SK-N-SH treated with all-trans-retinoic acid at 6 μM for 48 hours (cell line): ENCODE results near the gene SLC6A7.
"Not testable (repeated sequence)": the region's sequence is repeated elsewhere in the genome, so short reads cannot be mapped to it uniquely, and the experiment has no call there.

Source experiments
- ATAC-seq: fragments of 200-7000 bp; cut with Tn5 transposase; 3 replicates; pipeline ENCODE4 v1.9.1; 2020; ENCODE audit warnings: mild to moderate bottlenecking, moderate library complexity
- ARNTL ChIP-seq: fragments of 450-650 bp; formaldehyde crosslinking; IDR thresholded peaks from 2 replicates; pipeline ENCODE4 v1.5.0; 2020; ENCODE audit warnings: low read depth, mild to moderate bottlenecking, moderate library complexity, borderline replicate concordance
- BACH2 ChIP-seq: fragments of 250-450 bp; sonication (Bioruptor Pico); IDR thresholded peaks from 2 replicates; pipeline ENCODE4 v1.9.0; 2021; ENCODE audit warnings: mild to moderate bottlenecking, borderline replicate concordance
- CREB5 ChIP-seq: fragments of 250-450 bp; sonication (Bioruptor Pico); IDR thresholded peaks from 2 replicates; pipeline ENCODE4 v1.5.1; 2020; ENCODE audit warnings: low read depth, mild to moderate bottlenecking, moderate library complexity
- CSDC2 ChIP-seq: fragments of 250-450 bp; sonication (Bioruptor Pico); IDR thresholded peaks from 2 replicates; pipeline ENCODE4 v1.5.0; 2020; ENCODE audit warnings: mild to moderate bottlenecking, moderate library complexity
- CSRNP3 ChIP-seq: fragments of 250-450 bp; sonication (Bioruptor Pico); IDR thresholded peaks from 2 replicates; pipeline ENCODE4 v1.5.1; 2021; ENCODE audit warnings: mild to moderate bottlenecking, moderate library complexity
- ESRRG ChIP-seq: fragments of 250-450 bp; sonication (Bioruptor Pico); IDR thresholded peaks from 2 replicates; pipeline ENCODE4 v1.6.1; 2021; ENCODE audit warnings: mild to moderate bottlenecking
- GLIS3 ChIP-seq: fragments of 250-450 bp; sonication (Bioruptor Pico); IDR thresholded peaks from 2 replicates; pipeline ENCODE4 v1.5.0; 2020; ENCODE audit warnings: mild to moderate bottlenecking, moderate library complexity
- ISL1 ChIP-seq: fragments of 250-450 bp; sonication (Bioruptor Pico); IDR thresholded peaks from 2 replicates; pipeline ENCODE4 v2.1.2; 2022; ENCODE audit warnings: mild to moderate bottlenecking, moderate library complexity
- OSR1 ChIP-seq: fragments of 250-450 bp; sonication (Bioruptor Pico); IDR thresholded peaks from 2 replicates; pipeline ENCODE4 v1.8.0; 2022; ENCODE audit warnings: moderate library complexity, mild to moderate bottlenecking, inconsistent platforms
- POU6F1 ChIP-seq: fragments of 250-450 bp; sonication (Bioruptor Pico); IDR thresholded peaks from 2 replicates; pipeline ENCODE4 v1.8.0; 2021; ENCODE audit warnings: low read depth, mild to moderate bottlenecking, moderate library complexity, borderline replicate concordance
- PPARA ChIP-seq: fragments of 250-450 bp; sonication (Bioruptor Pico); IDR thresholded peaks from 2 replicates; pipeline ENCODE4 v1.5.0; 2020; ENCODE audit warnings: mild to moderate bottlenecking, borderline replicate concordance
- RARB ChIP-seq: fragments of 250-450 bp; sonication (Bioruptor Pico); IDR thresholded peaks from 2 replicates; pipeline ENCODE4 v1.8.0; 2021; ENCODE audit warnings: mild to moderate bottlenecking, moderate library complexity
- TSHZ2 ChIP-seq: fragments of 250-450 bp; sonication (Bioruptor Pico); IDR thresholded peaks from 2 replicates; pipeline ENCODE4 v1.5.0; 2020; ENCODE audit warnings: mild to moderate bottlenecking, moderate library complexity
- ZFP30 ChIP-seq: fragments of 450-650 bp; formaldehyde crosslinking; IDR thresholded peaks from 2 replicates; pipeline ENCODE4 v1.5.0; 2022; ENCODE audit warnings: mild to moderate bottlenecking, moderate library complexity
- ZNF565 ChIP-seq: fragments of 450-650 bp; formaldehyde crosslinking; conservative IDR thresholded peaks from 2 replicates; pipeline ENCODE4 v1.5.0; 2020; ENCODE audit warnings: low read depth, mild to moderate bottlenecking, moderate library complexity
- ZNF70 ChIP-seq: fragments of 450-650 bp; formaldehyde crosslinking; IDR thresholded peaks from 2 replicates; pipeline ENCODE4 v1.5.0; 2020; ENCODE audit warnings: mild to moderate bottlenecking, moderate library complexity
- ZNF8 ChIP-seq: fragments of 450-650 bp; formaldehyde crosslinking; IDR thresholded peaks from 2 replicates; pipeline ENCODE4 v1.5.0; 2020; ENCODE audit warnings: mild to moderate bottlenecking, moderate library complexity

Gene SLC6A7

GRCh38 chr5:150229571-150229970, 39.7 kb downstream of the SLC6A7 start:
- no peak for ATAC-seq
- no peak for TF ChIP-seq CSRNP3 (CRISPR knock-in tag)
- no peak for TF ChIP-seq OSR1 (CRISPR knock-in tag)

GRCh38 chr5:150230842-150231241, 41.0 kb downstream of the SLC6A7 start:
- TF ChIP-seq TSHZ2: no peak
- TF ChIP-seq ZFP30 (CRISPR knock-in tag): no peak
- TF ChIP-seq ZNF70 (CRISPR knock-in tag): no peak
- TF ChIP-seq CSDC2: no peak
- ATAC-seq: no peak

- not testable (repeated sequence) for ATAC-seq
Observed at GRCh38 chr5:150233706-150234105, 43.8 kb downstream of the SLC6A7 start.

GRCh38 chr5:150234576-150235499, 45.0 kb downstream of the SLC6A7 start:
- TF ChIP-seq CREB5 (CRISPR knock-in tag): no peak
- TF ChIP-seq ZNF70 (CRISPR knock-in tag): peak; percentile 98
- no peak for TF ChIP-seq GLIS3 (CRISPR knock-in tag)
- TF ChIP-seq, all 23 proteins: peak for 1
- no peak for ATAC-seq

- ATAC-seq: no peak
- no peak for TF ChIP-seq POU6F1 (CRISPR knock-in tag)
- TF ChIP-seq, all 23 proteins: peak for 0
Observed at GRCh38 chr5:150235500-150235854, 45.6 kb downstream of the SLC6A7 start.

- no peak for ATAC-seq
- TF ChIP-seq PPARA (CRISPR knock-in tag) (no peak), BACH2 (CRISPR knock-in tag) (no peak), ZNF565 (CRISPR knock-in tag) (no peak), ZNF8 (CRISPR knock-in tag) (no peak), GLIS3 (CRISPR knock-in tag) (no peak), ISL1 (CRISPR knock-in tag) (no peak), CSDC2 (no peak), POU6F1 (CRISPR knock-in tag) (no peak), TSHZ2 (no peak), ARNTL (no peak), ESRRG (CRISPR knock-in tag) (no peak), RARB (CRISPR knock-in tag) (no peak), CSRNP3 (CRISPR knock-in tag) (no peak)
Observed at GRCh38 chr5:150236313-150236712, 46.5 kb downstream of the SLC6A7 start.
